ENCODE measurements around the gene MMP3. TPM values are rescaled to one million over a fixed set of nuclear protein-coding genes. Genes with fewer than 3 reads are reported as not detected.
"Not testable (repeated sequence)": the region's sequence is repeated elsewhere in the genome, so short reads cannot be mapped to it uniquely, and the experiment has no call there.

Gene MMP3
- polyA plus RNA-seq, 3 donors: not detected

DNA sequence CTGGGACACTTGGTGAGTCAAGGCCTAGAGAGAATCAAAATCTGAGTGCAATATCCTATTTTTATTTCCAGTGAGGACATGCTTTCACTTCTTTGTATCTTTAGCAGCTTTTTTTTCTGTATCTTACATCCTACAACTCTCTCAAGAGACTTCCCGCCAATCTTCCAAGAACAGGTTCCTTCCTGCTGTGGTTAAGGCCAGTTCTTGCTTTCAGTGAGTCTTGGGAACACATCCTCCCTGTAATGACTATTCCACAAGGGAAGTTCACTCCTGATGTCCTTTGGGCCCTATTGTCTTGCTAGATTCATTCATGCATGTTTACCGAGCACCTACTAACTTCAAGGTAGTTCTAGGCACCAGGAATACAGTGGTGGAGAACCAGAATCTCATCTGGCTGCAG lies 35.2 kb upstream of the MMP3 start:
- intact Hi-C loops (cut with micrococcal nuclease): no loop called here
- H3K4me2 ChIP-seq (replicated peaks; ENCODE audit: extremely low read depth, low read length, poor library complexity, severe bottlenecking): no peak overlapping the region
- Mint-ChIP-seq H3K36me3 (no peaks in the 10 kb centered on the region), H3K27me3 (ENCODE audit: low read depth in 3 of 3) (peaks cover 2 to 11% (median 6%) of the 10 kb centered on the region in 3 donors), H3K4me1 (no peaks in the 10 kb centered on the region), H3K27ac (no peak overlapping the region), H3K4me3 (no peak overlapping the region), H3K9me3 (peaks cover 0 to 2% (median 0%) of the 10 kb centered on the region in 7 donors)
- no peaks in the 10 kb centered on the region for H3K4me1 ChIP-seq (ENCODE audit: control insufficient read depth in 1 of 2, insufficient read depth in 2 of 2, low read length in 2 of 2)
- no peaks in the 10 kb centered on the region for H3K27me3 ChIP-seq (ENCODE audit: control insufficient read depth in 2 of 2, insufficient read depth in 2 of 2, low read length in 2 of 2)
- no peak overlapping the region for H3K4me3 ChIP-seq (replicated peaks in 1 of 3; ENCODE audit: low read depth in 2 of 3, low read length in 3 of 3)
- H3K9me3 ChIP-seq (replicated peaks in 1 of 2; ENCODE audit: control insufficient read depth in 1 of 2, insufficient read depth in 1 of 2, low read length in 2 of 2): no peaks in the 10 kb centered on the region
- no peaks in the 10 kb centered on the region for H3K79me2 ChIP-seq (ENCODE audit: insufficient read depth, low read length)
- no peak overlapping the region for H3K9ac ChIP-seq (ENCODE audit: insufficient read depth, low read length, poor library complexity, severe bottlenecking)
- H3K27ac ChIP-seq (ENCODE audit: low read depth in 1 of 2, low read length in 2 of 2): no peak overlapping the region
- 92% methylated on average over 2 of the region's 2 CpGs for WGBS (ENCODE audit: insufficient coverage)
- H2AFZ ChIP-seq (ENCODE audit: insufficient read depth, low read depth, low read length, poor library complexity, severe bottlenecking): no peak overlapping the region
- no peaks in the 10 kb centered on the region for H3K36me3 ChIP-seq (replicated peaks in 1 of 2; ENCODE audit: control insufficient read depth in 1 of 2, insufficient read depth in 2 of 2, low read length in 2 of 2)
- DNase-seq: no peak
- no peak for TF ChIP-seq CTCF (IDR thresholded peaks at IDR 0.05)
- no peaks in the 10 kb centered on the region for H4K20me1 ChIP-seq (ENCODE audit: insufficient read depth, low read length)

DNA sequence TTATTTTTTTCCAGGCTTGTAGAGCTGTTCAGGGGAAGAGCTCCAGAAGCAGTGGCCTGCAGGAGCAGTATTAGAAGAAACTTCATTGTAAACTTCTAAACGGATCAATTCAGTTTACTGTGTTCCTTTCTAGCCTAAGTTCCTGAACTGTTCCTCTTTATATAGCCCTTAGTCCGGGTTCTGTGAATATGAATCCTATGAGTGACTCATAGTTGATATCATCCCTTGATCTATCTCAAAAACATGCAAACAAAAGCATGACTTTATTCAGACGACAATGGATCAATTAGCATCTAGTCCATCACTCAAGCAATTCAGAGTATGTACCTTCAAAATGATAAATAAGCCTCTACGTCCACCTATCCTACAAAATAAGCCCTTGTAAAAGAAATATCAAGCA lies 31.4 kb upstream of the MMP3 start, which contains the start of gene MMP12:
TSS of gene MMP12 (minus strand) at position 131 of the 400 bp plus-strand sequence. CDS start at position 86, 45 bp downstream.
- Histone ChIP-seq H3K4me1 (ENCODE audit: control insufficient read depth in 1 of 2, insufficient read depth in 2 of 2, low read length in 2 of 2) (no peaks in the 10 kb centered on the region), H3K9ac (ENCODE audit: insufficient read depth, low read length, poor library complexity, severe bottlenecking) (no peak within 1 kb of the TSS), H3K79me2 (ENCODE audit: insufficient read depth, low read length) (no peaks in the 10 kb centered on the region), H3K36me3 (replicated peaks in 1 of 2; ENCODE audit: control insufficient read depth in 1 of 2, insufficient read depth in 2 of 2, low read length in 2 of 2) (no peaks in the 10 kb centered on the region), H3K4me2 (replicated peaks; ENCODE audit: extremely low read depth, low read length, poor library complexity, severe bottlenecking) (no peak within 1 kb of the TSS), H3K9me3 (replicated peaks in 1 of 2; ENCODE audit: control insufficient read depth in 1 of 2, insufficient read depth in 1 of 2, low read length in 2 of 2) (no peaks in the 10 kb centered on the region), H3K27me3 (ENCODE audit: control insufficient read depth in 2 of 2, insufficient read depth in 2 of 2, low read length in 2 of 2) (no peaks in the 10 kb centered on the region), H2AFZ (ENCODE audit: insufficient read depth, low read depth, low read length, poor library complexity, severe bottlenecking) (no peak within 1 kb of the TSS), H4K20me1 (ENCODE audit: insufficient read depth, low read length) (no peaks in the 10 kb centered on the region), H3K4me3 (replicated peaks in 1 of 3; ENCODE audit: low read depth in 2 of 3, low read length in 3 of 3) (no peak within 1 kb of the TSS), H3K27ac (ENCODE audit: low read depth in 1 of 2, low read length in 2 of 2) (no peak within 1 kb of the TSS)
- no peak for DNase-seq
- Mint-ChIP-seq H3K4me1 (no peaks in the 10 kb centered on the region), H3K27ac (no peak within 1 kb of the TSS), H3K36me3 (no peaks in the 10 kb centered on the region), H3K4me3 (no peak within 1 kb of the TSS), H3K9me3 (no peaks in the 10 kb centered on the region), H3K27me3 (ENCODE audit: low read depth in 3 of 3) (peaks cover 1 to 5% (median 2%) of the 10 kb centered on the region in 3 donors)
- no peak for TF ChIP-seq CTCF (IDR thresholded peaks at IDR 0.05)
- intact Hi-C loops (cut with micrococcal nuclease): no loop called here
- no CpG with 5 or more reads among the region's 4 CpGs for WGBS (ENCODE audit: insufficient coverage)

DNA sequence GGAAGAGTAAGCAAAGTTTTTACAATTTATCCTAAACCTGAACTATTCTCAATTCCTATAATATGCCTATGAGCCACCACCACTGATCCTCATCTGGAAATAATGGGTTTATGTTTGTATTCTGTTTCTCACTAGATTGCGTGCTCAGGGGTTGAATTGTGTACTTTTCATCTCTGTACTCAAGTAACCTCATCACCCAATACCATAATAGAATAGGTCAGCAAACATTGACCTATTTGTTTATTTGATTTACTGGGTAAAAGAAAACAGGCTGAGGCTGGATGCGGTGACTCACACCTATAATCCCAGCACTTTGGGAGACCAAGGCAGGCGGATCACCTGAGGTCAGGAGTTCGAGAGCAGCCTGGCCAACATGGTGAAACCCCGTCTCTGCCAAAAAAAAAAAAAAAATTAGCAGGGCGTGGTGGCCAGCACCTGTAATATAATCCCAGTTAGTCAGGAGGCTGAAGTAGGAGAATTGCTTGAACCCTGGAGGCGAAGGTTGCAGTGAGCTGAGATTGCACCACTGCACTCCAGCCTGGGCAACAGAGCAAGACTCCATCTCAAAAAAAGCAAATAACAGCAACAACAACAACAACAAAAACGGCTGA lies 26.1 kb upstream of the MMP3 start:
- H3K36me3 Mint-ChIP-seq; H3K4me1 Mint-ChIP-seq; H3K27ac ChIP-seq (ENCODE audit: low read depth in 1 of 2, low read length in 2 of 2); intact Hi-C loops (cut with micrococcal nuclease); H3K27ac Mint-ChIP-seq; H2AFZ ChIP-seq (ENCODE audit: insufficient read depth, low read depth, low read length, poor library complexity, severe bottlenecking); H3K4me3 ChIP-seq (replicated peaks in 1 of 3; ENCODE audit: low read depth in 2 of 3, low read length in 3 of 3); H3K27me3 ChIP-seq (ENCODE audit: control insufficient read depth in 2 of 2, insufficient read depth in 2 of 2, low read length in 2 of 2); H3K4me2 ChIP-seq (replicated peaks; ENCODE audit: extremely low read depth, low read length, poor library complexity, severe bottlenecking); H3K9me3 ChIP-seq (replicated peaks in 1 of 2; ENCODE audit: control insufficient read depth in 1 of 2, insufficient read depth in 1 of 2, low read length in 2 of 2); H3K9ac ChIP-seq (ENCODE audit: insufficient read depth, low read length, poor library complexity, severe bottlenecking); H3K9me3 Mint-ChIP-seq; H3K4me1 ChIP-seq (ENCODE audit: control insufficient read depth in 1 of 2, insufficient read depth in 2 of 2, low read length in 2 of 2); H3K27me3 Mint-ChIP-seq (ENCODE audit: low read depth in 3 of 3); H3K79me2 ChIP-seq (ENCODE audit: insufficient read depth, low read length); H4K20me1 ChIP-seq (ENCODE audit: insufficient read depth, low read length); H3K36me3 ChIP-seq (replicated peaks in 1 of 2; ENCODE audit: control insufficient read depth in 1 of 2, insufficient read depth in 2 of 2, low read length in 2 of 2); H3K4me3 Mint-ChIP-seq; DNase-seq: not testable (repeated sequence)
- 94% methylated on average over 3 of the region's 8 CpGs for WGBS (ENCODE audit: insufficient coverage)

Data from CD14-positive monocyte (primary cell).